T-helper 1 cell (primary cell): ENCODE data around the gene SVOPL.
"Not testable (repeated sequence)": the region's sequence is repeated elsewhere in the genome, so short reads cannot be mapped to it uniquely, and the experiment has no call there.

Experiments
- DNase-seq, 5 donors: peaks; one replicate each; pipeline ENCODE4 v3.0.0-alpha.2; 2012 to 2020

Gene SVOPL

DNA sequence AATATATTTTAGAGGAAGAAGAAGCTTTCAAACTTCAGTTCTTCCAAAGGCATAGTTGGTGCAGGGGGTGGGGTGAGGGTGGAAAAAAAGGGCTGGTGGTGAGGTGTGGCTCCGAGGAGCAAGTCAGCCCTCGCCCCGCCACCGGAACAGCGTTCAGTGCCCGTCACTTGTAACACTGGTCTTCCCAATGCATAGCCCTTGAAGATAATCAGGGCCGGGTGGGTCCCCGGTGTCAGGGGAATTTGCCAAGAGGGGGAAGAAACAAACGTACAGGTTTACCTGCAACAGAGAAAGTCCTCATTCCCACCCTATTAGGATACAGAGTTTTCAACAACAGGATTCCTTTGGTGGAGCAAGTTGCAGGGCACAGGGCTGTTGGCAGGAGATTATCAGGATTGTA lies 1.5 kb downstream of the SVOPL start:
- DNase-seq: no peak

DNA sequence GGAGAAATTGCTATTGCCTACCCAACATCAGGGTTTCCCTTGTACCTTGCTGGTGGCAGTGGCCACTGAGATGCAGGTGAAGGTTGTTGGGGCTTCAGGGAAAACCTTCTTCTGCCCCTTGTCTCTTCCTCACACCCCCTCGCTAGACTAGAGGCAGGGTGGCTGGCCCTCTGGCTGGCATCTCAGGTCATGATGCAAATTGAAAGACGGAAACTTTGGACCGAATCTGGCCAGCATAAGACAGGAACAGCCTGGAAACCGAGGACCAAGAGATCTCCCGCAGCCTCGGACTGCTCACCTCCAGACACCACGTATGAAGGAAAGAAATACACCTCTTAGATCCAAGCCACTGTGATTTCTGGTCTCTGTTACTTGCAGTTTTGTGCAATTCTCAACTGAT lies 2.9 kb downstream of the SVOPL start:
- no peak for DNase-seq

DNA sequence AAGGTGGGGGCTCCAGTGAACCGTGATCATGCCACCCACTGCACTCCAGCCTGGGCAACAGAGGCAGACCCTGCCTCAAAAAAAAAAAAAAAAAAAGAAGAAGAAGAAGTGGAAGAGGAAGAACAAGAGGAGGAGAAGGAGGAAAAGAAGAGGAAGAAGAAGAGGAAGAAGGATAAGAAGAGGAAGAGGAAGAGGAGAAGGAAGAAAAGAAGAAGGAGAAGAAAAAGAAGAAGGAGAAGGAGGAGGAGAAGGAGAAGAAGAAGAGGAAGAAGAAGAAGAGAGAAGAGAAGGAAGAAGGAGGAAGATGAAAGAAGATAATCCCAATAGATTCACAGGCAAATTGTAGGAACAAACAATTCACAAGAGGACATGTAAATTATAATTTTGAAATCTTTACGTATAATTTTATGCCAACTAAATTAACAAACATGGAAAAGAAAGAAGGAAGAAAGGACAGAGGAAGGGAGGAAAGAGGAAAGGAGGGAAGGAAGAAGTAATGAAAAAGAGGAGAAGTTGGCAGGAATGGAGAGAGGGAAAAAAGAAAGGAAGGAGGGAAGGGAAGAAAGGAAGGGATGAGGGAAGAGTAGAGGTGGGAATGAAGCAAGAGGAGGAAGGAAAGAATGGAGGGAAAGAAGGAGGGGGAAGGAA lies 3.5 kb downstream of the SVOPL start:
- no peak for DNase-seq

DNA sequence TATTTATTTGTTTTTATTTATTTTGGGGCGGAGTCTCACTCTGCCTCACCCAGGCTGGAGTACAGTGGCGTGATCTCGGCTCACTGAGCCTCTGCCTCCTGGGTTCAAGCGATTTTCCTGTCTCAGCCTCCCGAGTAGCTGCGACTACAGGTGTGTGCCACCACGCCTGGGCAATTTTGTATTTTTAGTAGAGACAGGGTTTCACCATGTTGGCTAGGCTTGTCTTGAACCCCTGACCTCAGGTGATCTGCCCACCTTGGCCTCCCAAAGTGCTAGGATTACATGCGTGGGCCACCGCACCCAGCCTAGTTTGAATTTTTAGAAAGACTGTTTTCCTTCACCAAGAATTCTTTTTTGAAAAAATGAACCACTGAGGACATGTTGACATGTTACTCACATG lies 5.4 kb downstream of the SVOPL start:
- not testable (repeated sequence) for DNase-seq

DNA sequence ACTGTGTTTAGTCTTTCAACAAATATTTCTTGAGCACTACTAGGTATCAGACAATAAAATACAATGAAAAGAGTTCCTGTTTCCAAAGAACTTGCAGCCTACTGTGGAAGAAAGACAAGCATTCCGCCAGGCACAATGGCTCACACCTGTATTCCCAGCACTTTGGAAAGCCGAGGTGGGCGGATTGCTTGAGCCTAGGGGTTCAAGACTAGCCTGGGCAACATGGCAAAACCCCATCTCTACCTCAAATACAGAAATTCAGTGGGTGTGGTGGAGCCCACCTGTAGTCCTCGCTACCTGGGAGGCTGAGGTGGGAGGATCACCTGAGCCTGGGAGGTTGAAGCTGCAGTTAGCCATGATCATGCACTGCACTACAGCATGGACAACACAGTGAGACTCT lies 6.1 kb downstream of the SVOPL start:
- DNase-seq: no peak

DNA sequence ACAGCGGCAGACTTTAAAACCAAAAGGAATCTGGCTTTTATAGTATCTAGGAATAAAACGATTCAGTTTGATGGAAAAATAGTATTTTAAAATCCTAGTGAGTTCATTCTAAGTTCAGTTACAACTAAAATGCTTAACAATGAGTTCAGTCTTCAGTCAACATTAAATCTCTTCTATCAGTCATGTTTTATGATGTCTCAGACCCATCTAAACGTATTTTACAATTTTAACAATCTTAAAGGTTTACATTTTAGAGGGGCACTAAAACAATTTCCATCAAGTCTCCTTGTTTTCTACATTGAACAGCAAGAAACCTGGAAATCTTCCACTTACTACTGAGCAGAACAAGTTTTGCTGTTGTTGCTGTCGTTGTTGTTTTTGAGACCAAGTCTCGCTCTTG lies 10.0 kb downstream of the SVOPL start:
- DNase-seq: no peak

DNA sequence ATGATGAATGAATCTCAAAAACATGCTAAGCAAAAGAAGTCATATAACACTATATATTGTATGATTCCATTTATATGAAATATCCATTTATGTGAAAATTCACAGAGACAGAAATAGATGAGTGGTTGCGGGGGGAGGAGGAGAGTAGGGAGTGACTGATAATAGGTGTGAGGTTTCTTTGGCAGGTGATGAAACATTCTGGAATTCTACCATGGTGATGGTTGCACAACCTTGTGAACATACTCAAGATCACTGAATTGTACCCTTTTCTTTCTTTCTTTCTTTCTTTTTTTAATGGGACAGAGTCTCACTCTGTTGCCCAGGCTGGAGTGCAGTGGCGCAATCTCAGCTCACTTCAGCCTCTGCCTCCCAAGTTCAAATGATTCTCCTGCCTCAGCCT lies 10.7 kb downstream of the SVOPL start:
- no peak for DNase-seq

DNA sequence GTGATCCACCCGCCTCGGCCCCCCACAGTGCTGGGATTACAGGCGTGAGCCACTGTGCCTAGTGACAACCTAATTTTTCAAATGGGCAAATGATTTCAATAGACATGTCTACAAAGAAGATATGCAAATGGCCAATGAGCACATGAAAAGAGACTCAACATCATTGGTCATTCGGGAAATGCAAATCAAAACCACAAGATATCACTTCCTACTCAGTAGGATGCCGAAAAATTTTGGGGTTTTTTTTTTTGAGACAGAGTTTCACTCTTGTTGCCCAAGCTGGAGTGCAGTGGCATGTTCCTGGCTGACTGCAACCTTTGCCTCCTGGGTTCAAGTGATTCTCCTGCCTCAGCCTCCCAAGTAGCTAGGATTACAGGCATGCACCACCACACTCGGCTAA lies 13.1 kb downstream of the SVOPL start:
- DNase-seq: not testable (repeated sequence)

DNA sequence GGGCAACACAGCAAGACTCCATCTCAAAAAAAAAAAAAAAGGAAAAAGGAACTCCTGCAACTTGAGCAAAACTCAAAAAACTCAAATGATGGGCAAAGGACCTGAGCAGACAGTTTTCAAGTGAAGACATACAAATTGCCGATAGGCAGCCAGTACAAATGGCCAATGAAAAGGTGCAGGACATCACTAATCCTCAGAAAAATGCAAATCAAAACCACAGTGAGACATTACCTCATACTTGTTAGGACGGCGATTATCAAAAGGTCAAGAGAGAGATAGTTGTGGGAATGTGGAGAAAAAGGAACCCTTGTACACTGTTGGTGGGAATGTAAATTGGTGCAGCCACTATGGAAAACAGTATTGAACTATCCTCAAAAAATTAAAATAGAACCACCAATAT lies 16.8 kb downstream of the SVOPL start:
- no peak for DNase-seq

DNA sequence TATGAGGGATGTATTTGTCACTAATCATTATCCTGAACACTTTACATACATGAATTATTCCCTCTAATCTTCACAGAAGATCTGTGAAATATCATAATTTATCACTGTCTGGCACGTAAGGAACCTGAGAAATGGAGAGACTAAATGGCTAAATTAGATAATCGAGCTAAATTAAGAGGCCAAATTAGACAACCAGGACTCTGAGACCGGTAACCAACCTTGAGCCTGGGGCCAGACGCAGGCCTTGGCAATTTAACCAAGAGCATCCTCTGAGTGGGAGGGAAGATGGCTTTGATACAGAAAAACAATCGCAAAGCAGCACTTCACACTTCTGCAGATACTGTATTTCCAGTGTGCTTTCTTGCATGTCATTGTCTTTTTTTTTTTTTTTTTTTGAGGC lies 21.4 kb downstream of the SVOPL start:
- no peak for DNase-seq

DNA sequence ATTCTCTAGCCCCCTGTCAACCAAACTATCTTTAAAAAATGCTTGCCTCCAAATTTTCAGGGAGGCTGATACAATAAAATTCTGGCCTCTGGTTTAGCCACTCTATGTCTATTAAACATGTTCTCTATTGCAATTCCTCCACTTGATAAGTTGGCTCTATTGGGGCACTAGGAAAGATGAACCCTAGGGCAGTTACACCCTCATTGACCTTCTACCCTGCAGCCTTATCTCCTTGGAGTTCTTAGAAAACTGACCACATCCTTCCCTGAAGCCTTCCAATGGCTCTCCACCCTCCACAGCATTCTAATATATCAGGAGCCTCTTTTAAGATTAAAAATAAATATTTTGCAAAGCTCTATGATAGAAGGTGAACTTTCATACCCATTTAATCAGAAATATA lies 30.6 kb downstream of the SVOPL start:
- DNase-seq: no peak

DNA sequence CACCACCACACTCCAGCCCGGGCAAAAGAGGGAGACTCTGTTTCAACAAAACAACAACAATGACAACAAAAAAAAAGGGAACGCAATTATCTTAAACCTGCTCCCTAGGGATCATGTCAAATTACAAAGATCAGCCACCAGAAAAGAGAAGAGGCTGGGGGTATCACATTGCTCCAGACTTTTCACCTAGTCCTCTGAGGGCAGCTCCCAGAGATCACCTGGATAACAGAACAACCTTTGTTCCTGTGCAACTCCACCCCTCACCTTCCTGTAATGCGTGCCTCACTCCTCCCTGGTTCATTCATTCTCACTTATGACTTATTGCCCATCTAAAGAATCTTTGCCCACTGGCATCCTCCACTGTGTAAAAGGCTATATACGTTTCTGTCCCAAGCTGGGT lies 31.8 kb downstream of the SVOPL start:
- no peak for DNase-seq

DNA sequence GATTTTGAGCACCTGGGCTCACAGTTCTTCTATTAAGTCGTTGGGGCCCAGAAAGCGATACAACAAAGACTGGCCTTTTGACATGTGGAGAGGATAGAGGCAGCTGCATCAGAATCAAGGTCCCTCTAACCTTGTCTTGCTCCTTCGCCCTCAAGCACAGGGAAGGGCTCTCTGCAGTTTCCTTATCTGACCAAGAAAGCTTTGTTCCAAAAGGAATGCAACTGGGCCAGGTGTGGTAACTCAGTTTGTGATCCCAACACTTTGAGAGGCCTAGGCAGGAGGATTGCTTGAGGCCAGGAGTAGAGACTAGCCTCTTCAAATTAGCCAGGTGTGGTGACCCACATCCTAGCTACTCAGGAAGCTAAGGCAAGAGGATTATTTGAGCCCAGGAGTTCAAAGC lies 32.2 kb downstream of the SVOPL start:
- DNase-seq: no peak

DNA sequence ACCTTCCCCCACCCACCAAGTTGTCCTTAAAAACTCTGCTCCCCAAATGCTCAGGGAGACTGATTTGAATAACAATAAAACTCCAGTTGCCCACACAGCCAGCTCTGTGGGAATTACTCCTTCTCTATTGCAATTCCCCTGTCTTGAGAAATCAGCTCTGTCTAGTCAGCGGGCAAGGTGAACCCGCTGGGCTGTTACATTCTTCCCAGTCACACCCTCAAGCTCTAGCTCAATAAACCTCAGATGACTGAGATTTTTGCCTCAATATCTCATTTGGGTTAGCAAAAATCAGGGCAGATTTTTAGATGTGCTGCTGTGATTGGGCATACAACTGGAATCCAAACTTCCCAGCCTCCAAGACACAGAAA lies 32.9 kb downstream of the SVOPL start:
- no peak for DNase-seq

DNA sequence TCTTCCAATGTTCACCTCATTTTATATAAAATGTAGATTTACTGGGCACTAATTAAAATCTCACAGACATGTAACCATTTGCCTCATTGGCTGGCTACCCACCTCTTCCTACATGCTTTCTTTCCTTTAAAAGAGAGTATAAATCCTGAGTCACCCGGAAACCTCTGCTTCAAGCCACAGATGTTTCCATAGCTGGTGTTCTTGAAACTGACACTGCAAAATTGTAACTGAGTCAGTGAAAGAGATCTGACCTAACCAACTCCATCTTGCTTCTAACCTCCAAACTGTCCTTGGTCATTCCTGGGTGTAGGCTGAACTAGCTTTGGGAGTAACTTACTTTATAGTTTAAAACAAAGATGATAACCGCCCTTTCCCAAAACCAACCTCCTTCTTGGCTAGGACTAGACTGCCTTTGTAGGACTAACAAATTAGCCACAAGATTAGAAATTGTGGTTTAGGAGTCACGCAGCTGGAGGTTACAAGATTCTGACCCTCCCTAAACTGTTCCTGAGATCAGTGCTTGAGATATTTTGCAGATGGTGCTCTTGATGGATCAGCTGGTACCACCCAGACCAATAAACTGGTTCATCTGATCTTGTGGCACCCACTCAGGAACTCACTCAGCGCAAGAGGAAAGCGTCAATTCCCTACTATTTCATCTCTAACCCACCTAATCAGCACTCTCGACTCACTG lies 33.5 kb downstream of the SVOPL start:
- DNase-seq: peak in 1 of 5 donors; percentile 22

DNA sequence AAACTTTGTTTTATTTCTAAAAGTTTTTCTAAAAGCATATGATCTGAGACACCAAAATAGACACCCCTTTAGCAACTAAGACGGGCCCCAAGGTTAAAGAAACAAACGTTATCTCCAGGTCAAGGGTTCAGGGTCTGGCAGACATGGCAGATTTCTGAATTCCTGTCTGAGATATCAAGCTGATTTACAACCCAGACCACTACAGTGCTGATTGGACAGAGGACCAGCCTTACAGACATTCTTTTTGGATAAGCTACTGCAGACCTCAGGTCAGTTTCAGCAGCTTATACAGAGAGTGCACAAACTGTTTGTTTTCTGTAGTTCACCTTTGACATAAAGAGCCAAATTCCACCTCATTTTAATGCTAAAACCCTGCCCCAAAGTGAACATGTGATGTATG lies 34.8 kb downstream of the SVOPL start:
- no peak for DNase-seq

DNA sequence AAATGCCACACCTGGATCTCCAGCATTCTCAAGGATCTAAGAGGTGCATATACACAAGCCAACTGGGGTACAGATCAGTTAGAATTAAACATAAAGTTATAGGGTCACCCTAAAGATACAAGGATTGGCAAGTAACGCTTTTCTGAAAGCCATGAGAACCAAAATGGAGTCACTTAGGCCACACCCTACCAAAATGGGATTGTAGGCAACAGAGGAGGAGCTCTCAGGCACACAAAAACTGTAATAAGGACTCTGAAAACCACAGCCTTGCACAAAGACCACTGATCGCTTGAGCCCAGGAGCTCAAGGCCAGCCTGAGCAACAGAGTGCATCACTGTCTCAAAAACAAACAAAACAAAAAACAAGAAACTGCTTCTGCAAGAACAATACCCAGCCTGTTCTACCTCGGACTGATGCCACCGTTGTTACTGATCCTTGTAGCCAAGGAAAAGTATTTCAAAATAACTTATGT lies 35.5 kb downstream of the SVOPL start:
- DNase-seq: no peak

DNA sequence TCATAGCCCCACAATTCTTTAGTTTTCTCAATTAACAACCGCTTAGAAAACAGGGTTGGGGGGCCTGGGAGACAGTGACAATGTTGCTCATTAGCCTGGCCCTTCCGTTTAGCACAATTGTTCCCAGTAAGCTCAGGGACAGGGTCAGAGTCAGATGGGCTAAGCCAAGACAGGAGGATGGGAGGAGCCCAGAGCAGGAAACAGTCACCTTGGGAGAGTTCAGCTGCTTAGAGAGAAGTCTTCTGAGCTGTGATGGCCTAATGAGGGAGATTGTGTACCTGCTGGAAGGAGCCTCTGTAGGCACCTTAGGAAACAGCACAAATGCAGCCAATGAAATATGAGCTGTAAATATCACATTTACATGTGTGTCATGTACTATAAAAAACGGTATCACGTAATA lies 35.9 kb downstream of the SVOPL start:
- DNase-seq: no peak

DNA sequence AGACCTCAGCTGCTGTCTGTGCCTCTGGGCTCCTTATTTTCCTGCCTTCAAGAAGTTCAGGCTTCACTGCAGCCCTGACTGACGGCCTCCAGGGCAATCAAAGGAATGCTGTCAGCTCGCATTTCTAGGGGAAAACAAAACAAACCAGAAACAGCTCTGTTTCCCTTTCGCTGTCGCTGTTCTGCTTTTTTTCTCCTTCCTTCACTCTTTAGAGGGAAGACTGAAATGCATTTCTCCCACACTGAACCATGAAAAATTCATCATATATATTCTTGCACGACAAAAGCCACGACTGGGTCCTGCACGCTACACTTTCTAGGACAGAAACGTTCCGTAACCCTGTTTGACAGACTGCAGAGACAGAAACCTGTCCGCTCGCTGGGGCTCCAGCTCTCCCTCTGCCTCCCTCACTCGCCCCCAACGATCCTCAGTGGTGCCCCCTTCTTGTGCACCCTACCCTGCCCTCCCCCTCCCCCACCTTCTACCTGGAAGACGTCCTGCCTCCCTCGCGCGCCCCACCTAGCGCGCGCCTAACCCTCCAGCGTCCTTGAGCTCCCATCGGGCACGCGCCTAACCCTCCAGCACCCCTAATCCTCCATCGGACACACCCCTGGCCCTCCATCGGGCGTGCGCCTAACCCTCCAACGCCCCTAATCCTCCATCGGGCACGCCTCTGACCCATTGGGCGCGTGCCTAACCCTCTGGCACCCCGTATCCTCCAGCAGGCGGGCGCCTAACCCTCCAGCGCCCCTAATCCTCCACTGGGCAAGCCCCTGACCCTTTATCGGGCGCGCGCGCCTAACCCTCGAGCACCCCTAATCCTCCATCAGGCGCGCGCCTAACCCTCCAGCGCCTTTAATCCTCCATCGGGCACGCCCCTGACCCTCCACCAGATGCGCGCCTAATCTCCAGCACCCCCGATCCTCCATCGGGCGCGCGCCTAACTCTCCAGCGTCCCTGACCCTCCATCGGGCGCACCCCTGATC lies 37.1 kb downstream of the SVOPL start:
- no peak for DNase-seq

DNA sequence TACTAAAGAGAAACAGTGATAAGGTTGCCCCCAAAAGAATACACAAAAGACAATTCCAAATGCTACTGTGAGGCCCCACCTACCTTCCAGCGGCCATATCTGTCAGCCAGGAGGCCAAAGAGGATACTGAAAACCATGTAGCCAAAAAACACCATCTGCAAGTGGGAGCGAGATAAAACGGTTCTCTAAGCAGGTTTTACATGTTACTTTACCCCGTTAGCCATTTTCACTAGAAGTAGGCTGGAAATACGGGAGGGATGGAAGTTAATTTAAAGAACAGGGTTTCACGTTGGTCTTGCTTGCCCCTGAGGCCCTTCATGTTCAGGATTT lies 38.2 kb downstream of the SVOPL start:
- no peak for DNase-seq

DNA sequence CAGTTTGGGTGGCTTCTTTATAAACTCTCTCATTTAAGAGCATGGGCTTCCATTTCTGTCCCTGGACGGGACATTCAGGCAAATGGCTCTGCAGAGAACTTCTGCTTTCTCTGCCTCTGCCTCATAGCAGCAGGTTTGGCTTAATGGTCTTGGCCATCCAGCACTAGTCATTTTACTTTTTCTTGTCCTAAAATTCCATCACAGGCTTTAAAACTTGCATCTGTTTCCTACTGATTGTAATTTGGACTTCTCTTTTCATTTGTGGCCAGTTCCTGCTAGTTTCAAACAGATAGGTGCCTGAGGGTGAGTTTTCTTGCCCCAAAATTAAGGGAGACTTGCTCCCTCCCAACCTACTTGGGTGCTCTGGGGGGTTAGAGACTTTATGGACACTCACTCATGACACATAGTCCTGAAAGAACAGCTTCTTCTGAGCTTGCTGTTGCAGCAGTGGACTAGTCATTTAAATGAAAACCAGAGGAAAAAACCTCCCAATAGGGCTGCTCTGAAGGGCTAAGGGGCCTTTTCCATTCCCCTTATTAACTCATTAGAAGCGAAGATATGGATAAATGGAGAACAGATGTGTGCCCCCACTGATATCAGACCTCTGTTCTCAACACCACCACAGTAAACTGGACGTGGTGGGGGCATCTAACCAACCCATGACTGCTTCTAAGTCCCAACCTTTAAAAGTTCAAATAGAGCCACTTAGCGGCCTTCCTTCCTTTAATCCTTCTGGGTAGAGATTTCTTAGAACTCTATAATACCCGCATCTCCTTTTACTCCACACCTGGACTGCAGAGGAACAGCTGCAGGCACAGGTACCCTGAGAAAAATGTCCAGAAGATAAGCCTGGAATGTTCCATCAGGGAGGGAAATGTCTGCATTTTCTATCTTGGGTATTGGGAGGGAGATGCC lies 38.8 kb downstream of the SVOPL start:
- no peak for DNase-seq

DNA sequence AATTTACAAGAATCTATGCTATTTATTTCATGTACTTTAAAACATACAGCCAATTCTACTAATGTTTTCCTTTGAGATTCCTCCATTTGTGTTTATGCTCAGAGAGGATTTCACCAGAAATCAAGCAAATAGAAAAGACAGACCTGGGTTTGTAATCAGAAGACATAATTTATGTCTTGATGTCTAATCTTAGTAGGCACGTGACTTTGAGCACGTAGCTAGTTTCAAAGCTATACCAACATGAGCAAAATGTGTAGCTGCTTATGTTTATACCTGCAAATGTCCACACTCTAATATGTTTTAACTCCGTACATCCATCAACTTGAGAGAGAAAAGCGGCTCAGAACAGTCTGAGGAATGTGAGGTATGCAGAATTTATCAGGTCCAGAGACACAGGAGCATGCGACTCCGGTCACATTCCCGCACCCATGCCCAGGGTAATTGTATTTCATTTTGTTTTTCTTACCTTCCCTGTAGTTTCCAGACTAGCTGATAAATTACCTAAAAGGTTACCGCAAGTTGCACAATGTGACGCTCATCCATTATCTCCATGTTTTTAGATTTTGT lies 40.0 kb downstream of the SVOPL start:
- no peak for DNase-seq
